Large intestine (tissue), 3 donors: ENCODE data around the gene INTS15. TPM values are rescaled to one million over a fixed set of nuclear protein-coding genes. Genes with fewer than 3 reads are reported as not detected.

Source experiments
- DNase-seq, 2 donors: peaks; one replicate each; pipeline versions ENCODE4 v3.0.0 to v3.0.0-alpha.2; 2013
- H3K27ac ChIP-seq: one replicate; pipeline ENCODE4 v1.5.1; 2013; ENCODE audit warnings: low read length
- H3K27me3 ChIP-seq: 2 replicates; pipeline ENCODE4 v1.6.1; 2013; ENCODE audit warnings: low read length; ENCODE audit not compliant: control insufficient read depth, insufficient read depth
- H3K36me3 ChIP-seq: 2 replicates; pipeline ENCODE4 v1.6.1; 2013; ENCODE audit warnings: low read length; ENCODE audit not compliant: control insufficient read depth, insufficient read depth
- H3K4me1 ChIP-seq: one replicate; pipeline ENCODE4 v1.6.1; 2013; ENCODE audit warnings: low read length; ENCODE audit not compliant: control insufficient read depth, insufficient read depth
- H3K4me3 ChIP-seq: one replicate; pipeline ENCODE4 v1.5.1; 2013; ENCODE audit warnings: low read length
- H3K9me3 ChIP-seq: one replicate; pipeline ENCODE4 v1.6.1; 2013; ENCODE audit warnings: mild to moderate bottlenecking, low read depth, low read length, moderate library complexity; ENCODE audit not compliant: control insufficient read depth
- WGBS: methylation state at CpG from one replicate; pipeline ENCODE4 v1.1.5; 2013; ENCODE audit warnings: low lambda C conversion rate; ENCODE audit not compliant: insufficient coverage; 5-methylcytosine and 5-hydroxymethylcytosine counted together
- polyA plus RNA-seq: library from polyadenylated mRNA; unstranded; fragments of 120-200 nt; gene quantifications from one replicate; pipeline ENCODE4 v1.2.1, GENCODE V29; 2013

INTS15 gene
- polyA plus RNA-seq, 1 donor = 28.6 TPM

- WGBS = no CpG with 5 or more reads among the region's 22 CpGs
- Histone ChIP-seq H3K27me3 (no peaks in the 10 kb centered on the region), H3K9me3 (no peaks in the 10 kb centered on the region), H3K4me3 (no peak overlapping the region), H3K4me1 (no peaks in the 10 kb centered on the region), H3K36me3 (peaks cover 71% of the 10 kb centered on the region), H3K27ac (no peak overlapping the region)
- DNase-seq = no peak
Observed at GRCh38 chr7:6642861-6643640, 53.2 kb downstream of the INTS15 start.

GRCh38 chr7:6643915-6644625 lies 54.2 kb downstream of the INTS15 start:
- Histone ChIP-seq H3K9me3 (no peaks in the 10 kb centered on the region), H3K36me3 (peaks cover 81% of the 10 kb centered on the region), H3K4me3 (no peak overlapping the region), H3K4me1 (no peaks in the 10 kb centered on the region), H3K27ac (no peak overlapping the region), H3K27me3 (no peaks in the 10 kb centered on the region)
- WGBS = no CpG with 5 or more reads among the region's 21 CpGs
- DNase-seq = no peak

GRCh38 chr7:6644728-6645127 lies 54.9 kb downstream of the INTS15 start:
- Histone ChIP-seq H3K4me3 (no peak overlapping the region), H3K9me3 (no peaks in the 10 kb centered on the region), H3K27ac (no peak overlapping the region), H3K36me3 (peaks cover 85% of the 10 kb centered on the region), H3K27me3 (no peaks in the 10 kb centered on the region), H3K4me1 (no peaks in the 10 kb centered on the region)
- WGBS = no CpG with 5 or more reads among the region's 10 CpGs
- no peak for DNase-seq

DNA sequence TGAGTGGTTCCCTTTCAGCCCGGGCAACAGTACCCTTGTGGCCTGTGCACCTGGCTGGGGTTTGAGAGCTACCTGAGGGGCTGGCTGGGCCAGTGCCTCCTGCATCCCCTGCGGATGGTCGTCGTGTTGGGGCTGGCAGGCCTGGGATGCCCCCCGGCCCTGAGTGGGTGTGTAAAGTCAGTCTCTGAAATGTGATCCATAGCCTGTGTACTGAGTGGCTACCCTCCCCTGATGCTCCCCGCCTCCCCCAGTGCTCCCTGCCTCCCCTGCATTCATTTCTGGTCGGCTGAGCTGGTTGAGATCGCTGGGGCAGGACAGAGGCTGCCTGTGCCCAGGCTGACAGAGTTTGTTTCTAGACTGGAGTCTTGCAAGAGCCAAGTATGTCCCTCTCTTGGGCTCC lies 56.6 kb downstream of the INTS15 start:
- WGBS = no CpG with 5 or more reads among the region's 8 CpGs
- Histone ChIP-seq H3K4me1 (no peaks in the 10 kb centered on the region), H3K4me3 (no peak overlapping the region), H3K36me3 (peaks cover 87% of the 10 kb centered on the region), H3K9me3 (peaks cover 8% of the 10 kb centered on the region), H3K27ac (no peak overlapping the region), H3K27me3 (no peaks in the 10 kb centered on the region)
- no peak for DNase-seq

DNA sequence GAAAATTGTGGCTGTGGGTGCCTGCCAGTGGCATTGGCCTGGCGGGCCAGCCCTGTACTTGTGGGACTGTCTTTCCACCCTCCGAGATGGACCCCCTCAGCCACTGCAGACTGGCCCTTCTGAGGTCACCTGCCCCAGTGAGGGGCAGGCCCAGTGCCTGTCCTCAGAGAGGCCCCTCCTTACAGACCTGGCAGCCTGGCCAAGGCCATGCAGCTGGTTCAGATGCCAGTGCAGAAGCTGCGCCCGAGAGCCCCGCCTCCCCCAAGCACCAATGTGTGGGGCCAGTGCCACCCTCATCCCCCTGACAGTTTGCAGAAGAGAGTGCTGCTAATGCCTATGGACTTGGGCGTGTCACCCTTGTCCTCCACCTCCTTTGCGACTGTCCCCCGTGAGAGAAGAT lies 57.3 kb downstream of the INTS15 start:
- Histone ChIP-seq H3K27me3 (no peaks in the 10 kb centered on the region), H3K4me1 (no peaks in the 10 kb centered on the region), H3K9me3 (peaks cover 14% of the 10 kb centered on the region), H3K4me3 (no peak overlapping the region), H3K27ac (no peak overlapping the region), H3K36me3 (peaks cover 86% of the 10 kb centered on the region)
- no peak for DNase-seq
- WGBS = no CpG with 5 or more reads among the region's 8 CpGs

- no peak overlapping the region for H3K27ac ChIP-seq
- peaks cover 18% of the 10 kb centered on the region for H3K9me3 ChIP-seq
- no CpG with 5 or more reads among the region's 14 CpGs for WGBS
- no peaks in the 10 kb centered on the region for H3K27me3 ChIP-seq
- DNase-seq = no peak
- H3K4me1 ChIP-seq = no peaks in the 10 kb centered on the region
- H3K36me3 ChIP-seq = peaks cover 85% of the 10 kb centered on the region
- no peak overlapping the region for H3K4me3 ChIP-seq
Observed at GRCh38 chr7:6647541-6647940, 57.7 kb downstream of the INTS15 start.

DNA sequence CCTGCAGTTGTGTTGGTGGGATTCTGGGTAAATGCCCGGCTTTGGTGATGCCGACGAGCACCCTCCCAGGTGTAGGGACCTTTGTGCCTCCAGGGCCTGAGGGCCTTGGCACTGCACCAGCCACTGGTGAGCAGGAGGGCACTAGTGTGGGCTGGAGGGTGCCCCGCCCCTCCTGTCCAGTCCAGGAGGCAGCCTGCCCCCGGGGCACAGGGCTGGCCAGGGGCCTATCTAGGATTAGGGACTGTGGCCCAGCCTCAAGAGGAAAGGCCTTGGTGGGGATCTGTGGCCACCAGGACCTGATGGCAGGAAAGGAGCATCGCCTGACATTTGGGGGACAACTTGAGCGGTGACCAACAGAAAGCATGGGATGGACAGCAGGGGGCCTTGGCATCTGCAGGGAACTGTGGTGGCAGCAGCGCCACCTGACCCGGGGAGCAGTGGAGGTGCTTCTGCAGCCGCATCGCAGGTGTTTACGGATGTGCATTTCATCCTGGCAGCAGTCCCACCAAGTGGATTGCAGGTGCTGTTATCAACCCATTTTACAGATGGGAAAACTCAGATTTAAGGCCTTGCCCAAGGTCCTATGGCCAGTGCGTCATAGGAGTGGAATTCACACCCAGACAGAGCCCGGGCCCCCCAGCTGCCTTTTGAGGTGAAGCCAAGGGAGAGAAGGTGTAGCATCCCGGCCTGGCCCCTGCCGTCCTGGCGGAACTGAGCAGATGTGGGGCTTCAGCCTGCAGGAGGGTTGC lies 58.4 kb downstream of the INTS15 start:
- Histone ChIP-seq H3K4me1 (no peaks in the 10 kb centered on the region), H3K27me3 (no peaks in the 10 kb centered on the region), H3K27ac (no peak overlapping the region), H3K9me3 (peaks cover 25% of the 10 kb centered on the region), H3K36me3 (peaks cover 79% of the 10 kb centered on the region), H3K4me3 (no peak overlapping the region)
- no CpG with 5 or more reads among the region's 17 CpGs for WGBS
- DNase-seq = no peak

- no peak overlapping the region for H3K27ac ChIP-seq
- H3K36me3 ChIP-seq = peaks cover 74% of the 10 kb centered on the region
- no peaks in the 10 kb centered on the region for H3K27me3 ChIP-seq
- H3K4me1 ChIP-seq = no peaks in the 10 kb centered on the region
- no peak overlapping the region for H3K4me3 ChIP-seq
- WGBS = no CpG with 5 or more reads among the region's 5 CpGs
- H3K9me3 ChIP-seq = peaks cover 26% of the 10 kb centered on the region
- no peak for DNase-seq
Observed at GRCh38 chr7:6648815-6649104, 58.9 kb downstream of the INTS15 start.

- DNase-seq = no peak
- Histone ChIP-seq H3K27me3 (no peaks in the 10 kb centered on the region), H3K4me3 (no peak overlapping the region), H3K36me3 (peaks cover 68% of the 10 kb centered on the region), H3K9me3 (peaks cover 26% of the 10 kb centered on the region), H3K4me1 (no peaks in the 10 kb centered on the region), H3K27ac (no peak overlapping the region)
- WGBS = no CpG with 5 or more reads among the region's 13 CpGs
Observed at GRCh38 chr7:6649241-6649961, 59.6 kb downstream of the INTS15 start.

GRCh38 chr7:6650086-6650485 lies 60.3 kb downstream of the INTS15 start:
- Histone ChIP-seq H3K4me3 (no peak overlapping the region), H3K27me3 (no peaks in the 10 kb centered on the region), H3K4me1 (no peaks in the 10 kb centered on the region), H3K9me3 (peaks cover 32% of the 10 kb centered on the region), H3K27ac (no peak overlapping the region), H3K36me3 (peaks cover 68% of the 10 kb centered on the region)
- DNase-seq = no peak
- no CpG with 5 or more reads among the region's 10 CpGs for WGBS
